ENCODE measurements around the gene PRRT3.

PRRT3 gene

DNA sequence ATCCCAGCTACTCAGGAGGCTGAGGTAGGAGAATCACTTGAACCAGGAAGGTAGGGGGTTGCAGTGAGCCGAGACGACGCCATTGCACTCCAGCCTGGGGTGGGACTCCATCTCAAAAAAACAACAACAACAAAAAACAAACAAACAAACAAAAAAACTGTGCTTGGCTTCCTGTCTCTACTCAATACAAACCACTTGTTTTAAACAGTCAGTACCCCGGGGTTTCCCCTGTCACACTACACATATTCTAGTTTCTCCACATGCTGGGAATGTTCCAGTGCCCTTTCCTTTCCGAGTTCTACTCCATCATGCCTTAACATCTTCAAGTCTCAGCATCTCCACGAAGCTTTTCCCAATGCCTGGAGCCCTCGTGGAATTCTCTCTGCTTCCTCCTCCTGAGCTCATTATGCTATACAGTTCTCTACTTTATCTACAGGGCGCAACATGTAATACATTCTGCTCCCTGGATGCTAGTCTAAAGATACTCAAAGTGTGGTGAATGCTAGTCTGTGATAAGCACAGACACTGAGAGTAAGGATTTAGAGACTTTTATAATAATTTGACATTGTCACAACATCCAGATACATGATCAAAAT, 26.6 kb upstream of the PRRT3 start:
- no peaks in the 10 kb centered on the region for H3K27me3 ChIP-seq (replicated peaks)
- H3K27ac ChIP-seq = no peak overlapping the region
- DNase-seq = no peak
- H3K4me3 ChIP-seq (ENCODE audit: low read depth, low read length) = no peak overlapping the region
- no peak for TF ChIP-seq CTCF (IDR thresholded peaks at IDR 0.05; ENCODE audit: low read depth, low read length, missing control alignments)
- in situ Hi-C loops (cut with HindIII; ENCODE audit: low pct_ligation_motif_present, low sequenced_read_pairs) = no loop called here
- peaks cover 22% of the 10 kb centered on the region for H3K36me3 ChIP-seq (replicated peaks)

DNA sequence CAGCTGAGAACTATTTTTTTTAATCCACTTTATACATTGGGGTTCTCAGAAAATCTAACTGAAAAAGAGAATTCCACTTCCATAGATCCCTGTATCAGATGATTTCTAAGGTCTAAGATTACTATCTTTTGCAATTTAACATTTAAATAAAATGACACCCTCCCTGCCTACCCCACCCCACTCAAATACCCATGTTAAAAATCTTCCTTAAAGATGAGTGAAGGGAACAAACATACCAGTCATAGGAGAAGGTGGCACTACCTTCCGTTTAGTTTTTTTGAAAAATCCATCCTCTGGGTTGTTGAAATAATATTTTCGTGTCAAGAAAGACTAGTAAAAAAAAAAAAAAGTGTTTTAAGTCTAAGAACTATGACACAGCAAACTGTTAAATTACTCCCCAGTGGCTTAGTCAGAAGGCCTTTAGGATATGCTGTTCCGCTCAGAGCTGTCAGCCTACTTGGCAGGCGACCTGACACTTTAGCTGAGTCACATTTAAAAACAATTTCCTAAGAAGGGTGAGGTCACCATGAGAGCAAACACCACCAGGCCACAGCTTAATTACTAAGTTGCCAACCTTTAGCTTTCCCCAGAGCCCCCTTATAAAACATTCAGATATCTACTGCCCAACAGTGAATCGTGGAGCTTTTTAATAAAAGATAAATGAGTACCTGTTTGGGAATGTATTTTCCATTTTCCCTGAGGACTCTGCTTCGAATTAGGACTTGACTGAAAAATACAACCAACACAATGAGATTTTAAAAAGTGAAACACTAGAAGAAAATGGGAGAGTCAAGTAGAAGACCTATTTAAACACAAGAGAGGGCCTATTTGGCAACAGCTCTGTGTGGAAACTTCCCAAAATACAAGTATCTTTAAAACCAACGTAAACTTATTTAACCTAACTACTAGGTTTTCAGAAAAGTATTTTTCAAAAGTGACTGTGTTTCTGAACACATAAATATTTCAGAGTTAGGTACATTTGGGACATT, 24.8 kb upstream of the PRRT3 start:
- H3K27me3 ChIP-seq (replicated peaks) = no peaks in the 10 kb centered on the region
- H3K4me3 ChIP-seq (ENCODE audit: low read depth, low read length) = no peak overlapping the region
- TF ChIP-seq CTCF (IDR thresholded peaks at IDR 0.05; ENCODE audit: low read depth, low read length, missing control alignments) = no peak
- peaks cover 30% of the 10 kb centered on the region for H3K36me3 ChIP-seq (replicated peaks)
- in situ Hi-C loops (cut with HindIII; ENCODE audit: low pct_ligation_motif_present, low sequenced_read_pairs) = no loop called here
- H3K27ac ChIP-seq = peak overlapping the region; percentile 83
- peak; percentile 93 for DNase-seq

DNA sequence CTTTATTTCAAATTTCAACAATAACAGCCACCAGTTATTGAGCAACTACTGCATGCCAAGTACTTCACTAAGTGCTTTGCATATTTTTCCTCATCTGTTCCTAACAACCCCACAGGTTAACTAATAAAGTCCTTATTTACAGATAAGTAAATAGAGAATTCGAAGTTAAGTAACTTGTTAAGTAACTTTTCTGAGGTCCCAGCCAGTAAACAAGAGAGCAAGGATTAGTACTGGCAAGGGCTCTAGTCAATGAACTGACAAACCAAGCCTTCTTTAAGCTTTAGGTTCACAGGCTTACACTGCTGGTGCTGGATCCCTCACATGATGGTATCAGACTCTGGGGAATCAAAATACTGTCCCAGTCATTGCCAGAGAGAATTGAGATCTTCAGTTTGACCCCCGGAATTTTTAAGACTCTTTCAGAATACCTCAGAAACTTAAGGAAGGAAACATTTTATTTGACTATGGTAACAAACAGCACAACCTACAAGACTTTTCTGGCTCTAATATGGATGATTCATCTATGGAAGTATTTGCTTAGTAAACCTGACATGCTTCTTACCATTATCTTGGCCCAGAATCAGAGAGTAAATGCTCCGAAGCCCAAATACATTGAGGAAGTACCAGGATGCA, 17.9 kb upstream of the PRRT3 start:
- Histone ChIP-seq H3K4me3 (ENCODE audit: low read depth, low read length) (no peak overlapping the region), H3K27ac (peak overlapping the region; percentile 33), H3K36me3 (replicated peaks) (peaks cover 55% of the 10 kb centered on the region), H3K27me3 (replicated peaks) (no peaks in the 10 kb centered on the region)
- peak; percentile 12 for DNase-seq
- in situ Hi-C loops (cut with HindIII; ENCODE audit: low pct_ligation_motif_present, low sequenced_read_pairs) = no loop called here
- TF ChIP-seq CTCF (IDR thresholded peaks at IDR 0.05; ENCODE audit: low read depth, low read length, missing control alignments) = no peak

GRCh38 chr3:9969632-9970019, 17.4 kb upstream of the PRRT3 start:
- TF ChIP-seq CTCF (IDR thresholded peaks at IDR 0.05; ENCODE audit: low read depth, low read length, missing control alignments) = no peak
- in situ Hi-C loops (cut with HindIII; ENCODE audit: low pct_ligation_motif_present, low sequenced_read_pairs) = no loop called here
- DNase-seq = no peak
- H3K27ac ChIP-seq = peak overlapping the region; percentile 33
- no peak overlapping the region for H3K4me3 ChIP-seq (ENCODE audit: low read depth, low read length)
- peaks cover 52% of the 10 kb centered on the region for H3K36me3 ChIP-seq (replicated peaks)
- H3K27me3 ChIP-seq (replicated peaks) = no peaks in the 10 kb centered on the region

DNA sequence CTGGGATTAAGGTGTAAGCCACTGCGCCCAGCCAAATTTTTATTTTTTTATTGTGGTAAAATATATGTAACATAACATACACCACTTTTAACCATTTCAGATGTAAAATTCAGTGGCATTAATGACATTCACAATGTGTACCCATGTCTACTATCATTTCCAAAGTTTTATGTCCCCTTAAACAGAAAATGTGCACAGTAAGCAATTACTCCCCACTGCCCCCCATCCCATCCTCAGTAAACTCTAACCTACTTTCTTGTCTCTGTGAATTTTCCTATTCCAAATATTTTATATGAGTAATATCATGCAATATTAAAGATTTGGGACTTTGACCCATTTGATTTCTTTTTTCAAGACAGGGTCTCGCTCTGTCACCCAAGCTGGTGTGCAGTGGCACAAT, 14.6 kb upstream of the PRRT3 start:
- no peak for TF ChIP-seq CTCF (IDR thresholded peaks at IDR 0.05; ENCODE audit: low read depth, low read length, missing control alignments)
- Histone ChIP-seq H3K36me3 (replicated peaks) (peaks cover 37% of the 10 kb centered on the region), H3K27ac (no peak overlapping the region), H3K4me3 (ENCODE audit: low read depth, low read length) (no peak overlapping the region), H3K27me3 (replicated peaks) (no peaks in the 10 kb centered on the region)
- in situ Hi-C loops (cut with HindIII; ENCODE audit: low pct_ligation_motif_present, low sequenced_read_pairs) = no loop called here
- no peak for DNase-seq
